Fibroblast of pulmonary artery (primary cell): ENCODE data around the gene BABAM2.

Experiments
- DNase-seq: peaks from one replicate; pipeline ENCODE4 v3.0.0-alpha.2; 2010; ENCODE audit warnings: low read depth
- H3K4me3 ChIP-seq: replicated peaks from 2 replicates; pipeline ENCODE4 v1.5.1; 2011; ENCODE audit warnings: low read depth, mild to moderate bottlenecking, control low read depth, low read length, moderate library complexity
- TF ChIP-seq, protein P1 (sequence below): IDR thresholded peaks from 2 replicates; pipeline ENCODE4 v1.5.1; 2011; ENCODE audit warnings: mild to moderate bottlenecking, control low read depth, low read length, inconsistent platforms; ENCODE audit errors: missing control alignments

Gene BABAM2

DNA sequence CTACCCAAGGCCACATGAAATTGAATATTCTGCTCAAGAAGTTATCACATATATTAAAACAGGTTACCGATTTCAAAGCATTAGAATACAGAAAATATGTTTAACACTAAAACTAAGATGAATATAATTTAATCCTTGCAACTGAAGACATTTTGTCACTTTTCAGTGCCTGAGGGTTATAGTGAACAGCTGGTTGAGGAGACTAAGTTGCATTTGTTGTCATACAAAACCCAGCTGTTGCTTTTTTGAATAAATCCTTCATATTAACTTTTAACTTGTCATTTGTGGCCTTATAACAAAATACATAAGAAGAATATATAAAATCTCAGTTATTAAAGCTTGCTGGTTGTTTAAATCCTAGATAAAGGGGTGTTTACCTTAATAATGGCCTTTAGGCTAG is 37.8 kb upstream of the BABAM2 start:
- TF ChIP-seq, protein P1, sequence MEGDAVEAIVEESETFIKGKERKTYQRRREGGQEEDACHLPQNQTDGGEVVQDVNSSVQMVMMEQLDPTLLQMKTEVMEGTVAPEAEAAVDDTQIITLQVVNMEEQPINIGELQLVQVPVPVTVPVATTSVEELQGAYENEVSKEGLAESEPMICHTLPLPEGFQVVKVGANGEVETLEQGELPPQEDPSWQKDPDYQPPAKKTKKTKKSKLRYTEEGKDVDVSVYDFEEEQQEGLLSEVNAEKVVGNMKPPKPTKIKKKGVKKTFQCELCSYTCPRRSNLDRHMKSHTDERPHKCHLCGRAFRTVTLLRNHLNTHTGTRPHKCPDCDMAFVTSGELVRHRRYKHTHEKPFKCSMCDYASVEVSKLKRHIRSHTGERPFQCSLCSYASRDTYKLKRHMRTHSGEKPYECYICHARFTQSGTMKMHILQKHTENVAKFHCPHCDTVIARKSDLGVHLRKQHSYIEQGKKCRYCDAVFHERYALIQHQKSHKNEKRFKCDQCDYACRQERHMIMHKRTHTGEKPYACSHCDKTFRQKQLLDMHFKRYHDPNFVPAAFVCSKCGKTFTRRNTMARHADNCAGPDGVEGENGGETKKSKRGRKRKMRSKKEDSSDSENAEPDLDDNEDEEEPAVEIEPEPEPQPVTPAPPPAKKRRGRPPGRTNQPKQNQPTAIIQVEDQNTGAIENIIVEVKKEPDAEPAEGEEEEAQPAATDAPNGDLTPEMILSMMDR, result no peak
- no peak overlapping the region for H3K4me3 ChIP-seq
- no peak for DNase-seq

DNA sequence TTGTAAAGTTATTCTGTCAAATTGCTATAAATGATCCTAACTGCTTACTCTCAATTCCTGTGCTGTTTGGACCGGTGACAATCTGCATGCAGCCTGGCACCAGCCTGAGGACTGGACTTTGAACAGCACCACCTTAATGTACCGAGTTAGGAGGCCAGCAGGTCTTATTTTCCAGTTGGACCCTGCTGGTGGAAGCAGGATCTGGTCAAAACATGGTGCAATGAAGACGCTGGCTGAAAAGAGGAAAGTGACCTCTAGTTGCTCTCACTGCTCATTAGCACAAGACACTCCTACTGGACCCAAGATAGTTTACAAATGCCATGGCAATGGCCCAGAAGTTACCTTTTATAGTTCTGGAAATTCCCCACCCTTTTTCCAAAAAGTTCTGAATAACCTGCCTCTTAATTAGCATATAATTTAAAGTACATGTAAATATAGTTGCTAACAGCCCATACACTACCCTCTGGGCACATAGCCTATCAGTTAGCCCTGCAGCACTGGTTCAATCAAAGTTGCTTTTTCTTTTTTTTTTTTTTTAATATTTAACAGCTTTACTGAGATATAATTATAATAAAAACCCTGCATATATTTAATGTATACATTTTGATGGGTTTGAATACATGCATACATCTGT is 36.2 kb upstream of the BABAM2 start:
- no peak for DNase-seq
- TF ChIP-seq, protein P1, result no peak
- no peak overlapping the region for H3K4me3 ChIP-seq

DNA sequence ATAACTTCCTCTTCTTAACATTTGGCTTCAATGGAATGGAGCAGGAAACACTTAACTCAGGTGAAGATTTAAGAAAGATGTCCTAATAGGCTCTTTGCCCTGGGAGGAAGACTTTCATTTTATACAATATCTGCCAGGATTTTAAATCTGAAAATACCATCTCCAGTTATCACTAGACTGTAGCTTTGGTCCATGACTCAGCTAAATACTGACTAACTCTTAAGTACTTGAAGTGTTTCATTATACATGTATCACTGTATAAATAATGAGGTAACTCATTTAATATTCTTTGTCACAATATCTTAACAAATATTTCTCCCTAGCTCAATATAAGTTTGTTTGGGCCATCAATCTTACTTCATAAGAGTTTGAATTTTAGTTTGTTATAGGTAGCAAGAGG is 35.1 kb upstream of the BABAM2 start:
- no peak overlapping the region for H3K4me3 ChIP-seq
- TF ChIP-seq, protein P1, result no peak
- DNase-seq, result peak; percentile 40

DNA sequence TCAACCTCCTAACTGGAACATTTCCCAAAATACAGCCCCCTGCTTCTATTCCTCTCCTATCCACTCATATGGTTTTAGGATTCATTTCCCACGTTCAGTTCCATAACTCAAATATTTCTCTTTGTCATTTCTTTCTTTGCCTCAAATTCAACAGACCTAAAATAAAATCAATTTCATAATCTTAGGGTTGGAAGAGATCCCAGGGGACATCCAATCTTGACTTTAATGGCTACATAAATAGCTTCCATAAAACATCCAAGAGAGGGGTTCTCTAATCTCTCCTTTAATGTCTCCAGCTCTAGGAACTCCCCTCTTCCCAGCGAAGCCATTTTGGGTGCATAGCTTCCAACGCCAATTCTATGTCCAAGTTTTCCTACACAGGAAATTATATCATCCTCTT is 34.1 kb upstream of the BABAM2 start:
- DNase-seq, result peak; percentile 10
- TF ChIP-seq, protein P1, result no peak
- H3K4me3 ChIP-seq, result no peak overlapping the region

DNA sequence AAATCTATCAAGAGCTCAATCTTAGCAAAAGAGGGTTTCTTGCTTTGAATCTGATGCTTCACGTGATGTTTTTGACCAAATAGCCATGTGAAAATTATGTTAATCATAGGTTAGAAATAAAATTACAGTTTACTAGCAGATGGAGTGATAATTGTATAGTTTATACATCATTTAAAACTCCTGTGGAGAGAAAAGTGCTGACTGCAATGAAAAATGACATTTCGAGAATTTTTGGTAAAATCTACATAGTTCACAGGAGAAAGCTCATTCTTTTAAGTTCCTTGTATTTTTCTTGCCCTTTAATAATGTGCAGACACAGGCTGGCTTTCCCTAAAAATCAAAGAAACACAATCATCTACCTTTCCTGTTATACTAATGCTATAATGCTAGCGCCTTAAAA is 33.6 kb upstream of the BABAM2 start:
- DNase-seq, result no peak
- TF ChIP-seq, protein P1, result no peak
- H3K4me3 ChIP-seq, result no peak overlapping the region

DNA sequence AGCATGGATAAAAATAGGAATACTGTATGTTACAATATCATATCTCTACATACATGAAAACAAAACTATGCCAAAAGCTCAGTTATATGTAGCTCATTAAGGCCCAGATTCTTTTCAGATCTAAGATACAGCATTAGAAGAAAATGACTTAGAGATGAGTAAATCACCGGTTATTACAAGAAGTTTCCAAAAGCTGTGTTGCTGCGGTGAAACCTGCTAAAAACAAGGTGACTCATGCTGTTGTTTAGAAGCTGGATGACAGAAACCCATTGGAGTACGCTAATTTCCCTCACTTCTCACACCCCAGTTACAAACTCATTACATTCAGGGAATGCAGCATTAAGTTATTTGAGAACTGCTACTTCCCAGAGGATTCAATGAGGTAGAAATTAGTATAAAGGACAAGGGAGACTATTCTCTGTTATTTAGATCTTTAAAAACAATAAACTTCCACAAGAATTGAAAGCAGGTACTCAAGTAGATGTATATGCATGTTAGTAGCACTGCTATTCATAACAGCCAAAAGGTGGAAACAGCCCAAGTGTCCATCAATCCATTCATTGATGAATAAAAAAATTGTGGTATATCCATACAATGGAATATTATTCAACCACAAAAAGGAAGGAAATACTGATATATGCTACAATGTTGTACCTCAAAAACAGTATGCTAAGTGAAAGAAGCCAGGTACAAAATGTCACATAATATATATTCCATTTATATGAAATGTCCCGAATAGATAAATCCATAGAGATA is 32.9 kb upstream of the BABAM2 start:
- TF ChIP-seq, protein P1, result no peak
- DNase-seq, result peak; percentile 34

More for the DNA sequence above, 32.9 kb upstream of the BABAM2 start:
- no peak overlapping the region for H3K4me3 ChIP-seq
